ENCODE data around the gene MAMLD1.

MAMLD1 gene

GRCh38 chrX:150472306-150472705, 109.2 kb downstream of the MAMLD1 start:
- no peaks in the 10 kb centered on the region for H3K9me3 ChIP-seq (ENCODE audit: control insufficient read depth, insufficient read depth, low read length)

GRCh38 chrX:150473371-150473770, 110.3 kb downstream of the MAMLD1 start:
- no peak overlapping the region for H3K9ac ChIP-seq (ENCODE audit: low read depth, low read length)
- no peaks in the 10 kb centered on the region for H3K9me3 ChIP-seq (ENCODE audit: control insufficient read depth, insufficient read depth, low read length)
- no peaks in the 10 kb centered on the region; the same call in 1 of the 2 replicates for H3K4me1 ChIP-seq (ENCODE audit: insufficient read depth, low read length)
- no peaks in the 10 kb centered on the region for H3K36me3 ChIP-seq (ENCODE audit: insufficient read depth, low read length)

More at GRCh38 chrX:150472306-150472705, 109.2 kb downstream of the MAMLD1 start:
- no peaks in the 10 kb centered on the region; the same call in 1 of the 2 replicates for H3K4me1 ChIP-seq (ENCODE audit: insufficient read depth, low read length)
- H3K36me3 ChIP-seq (ENCODE audit: insufficient read depth, low read length), result no peaks in the 10 kb centered on the region
- H3K9ac ChIP-seq (ENCODE audit: low read depth, low read length), result no peak overlapping the region

- Histone ChIP-seq H3K9me3 (ENCODE audit: control insufficient read depth, insufficient read depth, low read length) (no peaks in the 10 kb centered on the region), H3K9ac (ENCODE audit: low read depth, low read length) (no peak overlapping the region), H3K4me1 (ENCODE audit: insufficient read depth, low read length) (no peaks in the 10 kb centered on the region; the same call in 1 of the 2 replicates), H3K36me3 (ENCODE audit: insufficient read depth, low read length) (no peaks in the 10 kb centered on the region)
Measured at GRCh38 chrX:150475461-150475860, 112.3 kb downstream of the MAMLD1 start.

GRCh38 chrX:150476164-150476699, 113.1 kb downstream of the MAMLD1 start:
- no peaks in the 10 kb centered on the region; the same call in 1 of the 2 replicates for H3K4me1 ChIP-seq (ENCODE audit: insufficient read depth, low read length)
- H3K9me3 ChIP-seq (ENCODE audit: control insufficient read depth, insufficient read depth, low read length), result no peaks in the 10 kb centered on the region
- no peak overlapping the region for H3K9ac ChIP-seq (ENCODE audit: low read depth, low read length)
- H3K36me3 ChIP-seq (ENCODE audit: insufficient read depth, low read length), result no peaks in the 10 kb centered on the region

GRCh38 chrX:150477371-150477770, 114.3 kb downstream of the MAMLD1 start:
- Histone ChIP-seq H3K36me3 (ENCODE audit: insufficient read depth, low read length) (no peaks in the 10 kb centered on the region), H3K9ac (ENCODE audit: low read depth, low read length) (no peak overlapping the region), H3K9me3 (ENCODE audit: control insufficient read depth, insufficient read depth, low read length) (no peaks in the 10 kb centered on the region), H3K4me1 (ENCODE audit: insufficient read depth, low read length) (peaks cover under 1% of the 10 kb centered on the region)

GRCh38 chrX:150478496-150479492, 115.7 kb downstream of the MAMLD1 start:
- peaks cover 9% of the 10 kb centered on the region for H3K4me1 ChIP-seq (ENCODE audit: insufficient read depth, low read length)
- no peaks in the 10 kb centered on the region for H3K36me3 ChIP-seq (ENCODE audit: insufficient read depth, low read length)
- no peaks in the 10 kb centered on the region for H3K9me3 ChIP-seq (ENCODE audit: control insufficient read depth, insufficient read depth, low read length)
- no peak overlapping the region for H3K9ac ChIP-seq (ENCODE audit: low read depth, low read length)

- H3K36me3 ChIP-seq (ENCODE audit: insufficient read depth, low read length), result no peaks in the 10 kb centered on the region
- H3K4me1 ChIP-seq (ENCODE audit: insufficient read depth, low read length), result peaks cover 9% of the 10 kb centered on the region
- no peaks in the 10 kb centered on the region for H3K9me3 ChIP-seq (ENCODE audit: control insufficient read depth, insufficient read depth, low read length)
- H3K9ac ChIP-seq (ENCODE audit: low read depth, low read length), result no peak overlapping the region
Measured at GRCh38 chrX:150482537-150483206, 119.6 kb downstream of the MAMLD1 start.

- Histone ChIP-seq H3K9ac (ENCODE audit: low read depth, low read length) (no peak overlapping the region), H3K9me3 (ENCODE audit: control insufficient read depth, insufficient read depth, low read length) (no peaks in the 10 kb centered on the region), H3K36me3 (ENCODE audit: insufficient read depth, low read length) (no peaks in the 10 kb centered on the region), H3K4me1 (ENCODE audit: insufficient read depth, low read length) (peaks cover 9% of the 10 kb centered on the region)
Measured at GRCh38 chrX:150483356-150483985, 120.4 kb downstream of the MAMLD1 start.

- Histone ChIP-seq H3K36me3 (ENCODE audit: insufficient read depth, low read length) (no peaks in the 10 kb centered on the region), H3K4me1 (ENCODE audit: insufficient read depth, low read length) (peaks cover 11% of the 10 kb centered on the region), H3K9me3 (ENCODE audit: control insufficient read depth, insufficient read depth, low read length) (no peaks in the 10 kb centered on the region), H3K9ac (ENCODE audit: low read depth, low read length) (no peak overlapping the region)
Measured at GRCh38 chrX:150486011-150486410, 122.9 kb downstream of the MAMLD1 start.

GRCh38 chrX:150487369-150488094, 124.4 kb downstream of the MAMLD1 start:
- Histone ChIP-seq H3K36me3 (ENCODE audit: insufficient read depth, low read length) (no peaks in the 10 kb centered on the region), H3K4me1 (ENCODE audit: insufficient read depth, low read length) (peaks cover 9% of the 10 kb centered on the region), H3K9ac (ENCODE audit: low read depth, low read length) (no peak overlapping the region), H3K9me3 (ENCODE audit: control insufficient read depth, insufficient read depth, low read length) (no peaks in the 10 kb centered on the region)

- Histone ChIP-seq H3K9me3 (ENCODE audit: control insufficient read depth, insufficient read depth, low read length) (no peaks in the 10 kb centered on the region), H3K36me3 (ENCODE audit: insufficient read depth, low read length) (no peaks in the 10 kb centered on the region), H3K4me1 (ENCODE audit: insufficient read depth, low read length) (0 out of 2 replicates have a peak, but pooled peaks cover 2% of the 10 kb centered on the region), H3K9ac (ENCODE audit: low read depth, low read length) (no peak overlapping the region)
Measured at GRCh38 chrX:150489359-150490015, 126.4 kb downstream of the MAMLD1 start.

GRCh38 chrX:150495496-150495895, 132.4 kb downstream of the MAMLD1 start:
- H3K4me1 ChIP-seq (ENCODE audit: insufficient read depth, low read length), result no peaks in the 10 kb centered on the region
- H3K36me3 ChIP-seq (ENCODE audit: insufficient read depth, low read length), result no peaks in the 10 kb centered on the region
- no peak overlapping the region for H3K9ac ChIP-seq (ENCODE audit: low read depth, low read length)
- H3K9me3 ChIP-seq (ENCODE audit: control insufficient read depth, insufficient read depth, low read length), result no peaks in the 10 kb centered on the region

GRCh38 chrX:150499240-150499639, 136.1 kb downstream of the MAMLD1 start:
- H3K36me3 ChIP-seq (ENCODE audit: insufficient read depth, low read length), result no peaks in the 10 kb centered on the region
- peaks cover 9% of the 10 kb centered on the region for H3K4me1 ChIP-seq (ENCODE audit: insufficient read depth, low read length)
- no peaks in the 10 kb centered on the region for H3K9me3 ChIP-seq (ENCODE audit: control insufficient read depth, insufficient read depth, low read length)
- H3K9ac ChIP-seq (ENCODE audit: low read depth, low read length), result no peak overlapping the region

Data from ES-I3 (cell line).